GM10266 (cell line): ENCODE results near the gene POLR3A.
"Not testable (repeated sequence)": the region's sequence is repeated elsewhere in the genome, so short reads cannot be mapped to it uniquely, and the experiment has no call there.

ENCODE experiments used
- DNase-seq: peaks from one replicate; pipeline ENCODE4 v3.0.0; 2012; ENCODE audit errors: extremely low spot score
- CTCF ChIP-seq: IDR thresholded peaks from 2 replicates; pipeline ENCODE4 v1.5.1; 2012; ENCODE audit warnings: mild to moderate bottlenecking, low read depth; ENCODE audit not compliant: control insufficient read depth, insufficient read depth; ENCODE audit errors: missing control alignments

The POLR3A gene

GRCh38 chr10:78007172-78007571, 22.1 kb downstream of the POLR3A start:
- DNase-seq, result no peak
- TF ChIP-seq CTCF, result no peak

- DNase-seq, result no peak
Observed at GRCh38 chr10:78004215-78005026, 24.9 kb downstream of the POLR3A start.

GRCh38 chr10:78002541-78003288, 26.6 kb downstream of the POLR3A start:
- DNase-seq, result no peak
- no peak for TF ChIP-seq CTCF

More at GRCh38 chr10:78004215-78005026, 24.9 kb downstream of the POLR3A start:
- TF ChIP-seq CTCF, result no peak

GRCh38 chr10:78000956-78001472, 28.3 kb downstream of the POLR3A start:
- TF ChIP-seq CTCF, result no peak
- DNase-seq, result no peak

GRCh38 chr10:78000206-78000605, 29.1 kb downstream of the POLR3A start:
- DNase-seq, result no peak

GRCh38 chr10:77998780-77999179, 30.5 kb downstream of the POLR3A start:
- not testable (repeated sequence) for DNase-seq

More at GRCh38 chr10:78000206-78000605, 29.1 kb downstream of the POLR3A start:
- TF ChIP-seq CTCF, result no peak

GRCh38 chr10:77993620-77994019, 35.7 kb downstream of the POLR3A start:
- TF ChIP-seq CTCF, result no peak

More at GRCh38 chr10:77993620-77994019, 35.7 kb downstream of the POLR3A start:
- no peak for DNase-seq
